ENCODE results near the gene NCBP1.

NCBP1 gene

GRCh38 chr9:97625620-97626019, 8.0 kb upstream of the NCBP1 start:
- DNase-seq: no peak

DNA sequence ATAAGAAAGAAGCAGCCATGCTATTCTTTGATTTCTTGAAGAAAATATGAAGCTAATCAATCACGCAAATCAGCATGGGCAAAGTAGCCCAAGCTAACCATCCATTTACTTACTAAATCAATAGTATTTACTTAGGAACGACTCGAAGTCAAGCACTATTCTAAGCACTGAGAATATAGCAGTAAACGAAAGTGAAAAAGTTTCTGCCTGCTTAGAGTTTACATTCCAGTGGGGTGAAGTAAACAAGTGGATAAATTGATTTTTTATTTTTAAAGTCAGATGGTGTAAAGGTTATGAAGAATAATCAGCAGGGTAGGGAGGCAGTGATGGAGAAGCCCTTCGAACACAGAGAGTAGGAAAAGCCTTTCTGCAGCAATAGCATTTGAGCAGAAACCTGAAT, 6.0 kb upstream of the NCBP1 start:
- DNase-seq: no peak

GRCh38 chr9:97628668-97629067, 5.0 kb upstream of the NCBP1 start:
- no peak for DNase-seq

DNA sequence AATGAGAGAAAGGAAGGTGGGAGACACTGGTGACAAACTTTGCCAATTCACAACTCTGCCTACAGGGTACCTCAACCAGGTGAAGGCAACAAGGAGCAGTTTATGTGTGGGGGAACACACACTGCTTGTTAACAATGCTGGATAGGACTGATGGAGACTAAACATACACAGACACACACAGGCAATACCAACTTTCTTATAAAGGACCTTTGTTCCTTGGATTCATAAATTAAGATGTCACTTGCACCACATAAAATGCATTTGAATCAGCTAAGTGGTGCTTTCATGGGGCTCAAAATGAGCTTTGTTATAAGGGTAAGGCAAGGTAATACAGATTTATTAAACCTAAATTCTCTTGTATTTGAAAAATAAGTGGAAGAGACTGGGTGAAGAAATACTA, 4.5 kb upstream of the NCBP1 start:
- no peak for DNase-seq

GRCh38 chr9:97630591-97630990, 3.0 kb upstream of the NCBP1 start:
- DNase-seq: no peak

DNA sequence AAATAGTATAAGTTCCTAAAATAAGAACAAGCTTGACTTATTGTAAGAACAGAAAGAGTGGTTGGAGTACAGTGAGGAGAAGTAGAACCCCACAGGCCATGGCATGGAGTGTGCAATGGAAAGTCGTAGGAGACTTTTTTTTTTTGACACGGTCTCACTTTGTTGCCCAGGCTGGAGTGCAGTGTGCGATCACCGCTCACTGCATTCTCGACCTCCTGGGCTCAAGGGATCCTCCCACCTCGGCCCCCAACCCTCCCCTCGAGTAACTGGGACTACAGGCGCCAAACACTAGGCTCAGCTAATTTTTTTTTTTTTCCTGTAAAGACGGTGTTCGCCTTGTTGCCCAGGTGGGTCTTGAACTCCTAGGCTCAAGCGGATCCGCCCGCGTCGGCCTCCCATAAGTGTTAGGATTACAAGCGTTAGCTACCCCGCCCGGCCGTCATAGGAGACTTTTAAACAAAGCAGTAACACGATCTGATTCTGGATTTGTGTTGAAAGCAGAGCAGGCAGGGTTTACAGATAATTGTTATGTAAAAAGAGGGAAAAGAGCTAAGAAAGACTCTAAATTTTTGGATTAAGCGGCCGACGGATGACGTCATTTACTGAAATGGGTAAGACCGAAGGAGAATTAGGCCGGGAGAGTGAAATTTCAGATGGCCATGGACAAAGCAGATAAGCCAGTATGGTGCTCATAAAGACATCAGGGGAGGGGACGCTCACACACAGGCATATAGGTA, 1.2 kb upstream of the NCBP1 start:
- no peak for DNase-seq

GRCh38 chr9:97633859-97634490, 354 bp downstream of the NCBP1 start:
- no peak for DNase-seq

- DNase-seq: no peak
Measured at GRCh38 chr9:97635026-97635425, 1.4 kb downstream of the NCBP1 start.

DNA sequence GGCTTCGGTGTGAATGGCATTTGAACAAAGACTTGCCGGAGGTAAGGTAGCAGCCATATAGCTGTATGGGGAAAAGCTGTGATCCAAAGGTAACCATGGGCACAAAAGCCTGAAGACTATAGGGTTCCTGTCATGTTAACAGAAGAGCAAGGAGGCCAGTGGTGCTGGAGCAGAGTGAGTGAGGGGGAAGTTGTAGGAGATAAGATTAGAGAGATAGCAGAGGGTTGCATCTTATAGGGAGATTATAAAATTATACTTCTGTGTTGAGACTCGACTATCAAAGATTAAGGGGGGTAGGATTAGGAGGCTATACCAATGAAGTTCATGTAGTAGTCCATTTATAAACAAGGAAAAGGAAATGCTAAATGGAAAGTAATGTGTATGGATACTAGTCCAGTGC, 3.3 kb downstream of the NCBP1 start:
- DNase-seq: no peak

DNA sequence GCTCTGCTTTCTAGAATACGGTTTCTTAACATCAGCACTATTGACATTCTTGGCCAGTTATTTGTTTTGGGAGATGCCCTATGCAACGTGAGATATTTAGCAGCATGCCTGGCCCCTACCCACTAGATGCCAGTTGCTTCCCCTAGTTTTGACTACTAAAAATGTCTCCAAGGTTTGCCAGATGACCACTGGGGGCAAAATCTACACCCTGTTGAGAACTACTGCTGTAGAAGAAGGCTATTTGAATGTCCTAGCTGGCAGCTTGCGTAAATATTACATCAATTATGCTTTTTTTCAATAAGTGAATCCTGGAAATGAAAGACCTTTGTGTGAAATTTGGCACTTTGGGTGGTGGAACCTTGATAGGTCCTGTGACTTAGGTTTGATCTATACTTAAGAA, 5.0 kb downstream of the NCBP1 start:
- DNase-seq: no peak

- no peak for DNase-seq
Measured at GRCh38 chr9:97640325-97640724, 6.7 kb downstream of the NCBP1 start.

- DNase-seq: no peak
Measured at GRCh38 chr9:97645720-97646119, 12.1 kb downstream of the NCBP1 start.

GRCh38 chr9:97647996-97648395, 14.4 kb downstream of the NCBP1 start:
- no peak for DNase-seq

GRCh38 chr9:97651646-97652045, 18.0 kb downstream of the NCBP1 start:
- no peak for DNase-seq

DNA sequence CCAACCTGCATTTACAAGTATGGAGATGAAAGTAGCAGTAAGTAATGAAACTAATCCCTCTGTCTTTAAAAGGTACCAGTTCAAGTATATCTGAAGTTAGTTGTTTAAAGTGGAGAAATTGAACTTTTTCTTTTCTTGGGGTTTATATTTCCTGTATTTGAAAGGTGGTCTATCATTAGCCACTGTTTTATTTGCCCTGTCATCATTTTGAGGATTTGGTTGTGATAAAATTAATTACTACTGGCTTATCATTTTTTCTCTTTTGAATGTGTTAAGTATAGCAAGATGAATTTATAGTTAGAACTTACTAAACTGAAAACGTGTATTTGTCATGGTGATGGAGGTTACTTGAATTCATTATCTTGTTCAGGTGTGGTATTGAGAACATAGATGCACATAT, 25.1 kb downstream of the NCBP1 start:
- no peak for DNase-seq

GRCh38 chr9:97659771-97660170, 26.1 kb downstream of the NCBP1 start:
- DNase-seq: no peak

GRCh38 chr9:97660340-97660739, 26.7 kb downstream of the NCBP1 start:
- DNase-seq: no peak

DNA sequence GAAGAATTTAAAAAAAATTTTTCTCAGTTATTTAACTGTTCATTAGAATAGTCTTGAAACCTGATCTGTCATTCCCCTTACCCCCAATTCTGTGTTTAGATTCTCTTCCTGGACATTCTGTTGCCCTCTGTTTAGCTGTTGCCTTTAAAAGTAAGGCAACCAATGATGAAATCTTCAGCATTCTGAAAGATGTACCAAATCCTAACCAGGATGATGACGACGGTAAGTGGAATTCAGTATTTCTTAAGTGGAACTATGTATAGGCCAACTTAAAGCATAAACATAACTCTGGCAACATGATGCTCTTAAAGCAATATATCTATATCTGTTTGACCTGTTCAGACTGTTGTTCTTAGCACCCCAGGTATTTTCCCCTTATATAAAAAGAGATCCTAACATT, 27.2 kb downstream of the NCBP1 start:
- no peak for DNase-seq

- no peak for DNase-seq
Measured at GRCh38 chr9:97665742-97666141, 32.1 kb downstream of the NCBP1 start.

GRCh38 chr9:97666907-97667686, 33.5 kb downstream of the NCBP1 start:
- DNase-seq: no peak

GRCh38 chr9:97668485-97668884, 34.9 kb downstream of the NCBP1 start:
- no peak for DNase-seq

DNA sequence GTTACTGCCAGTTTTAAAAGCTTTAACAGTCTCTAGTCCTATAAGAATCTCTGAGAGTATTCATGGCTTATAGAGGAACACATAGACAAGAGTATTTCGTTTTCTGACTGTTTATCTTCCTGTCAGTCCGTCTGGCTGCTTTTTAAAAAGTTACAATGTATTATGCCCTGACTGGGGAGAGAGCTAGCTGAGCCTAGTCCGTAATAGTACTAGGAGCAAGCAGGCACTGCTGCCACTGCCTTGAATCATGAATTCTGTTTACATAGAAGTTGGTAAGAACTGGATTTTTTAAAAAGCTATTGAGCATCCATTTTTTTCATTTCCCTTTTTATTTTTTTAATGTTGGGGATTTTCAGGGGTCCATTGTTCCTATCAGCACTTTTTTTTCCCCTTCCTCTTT, 37.0 kb downstream of the NCBP1 start:
- DNase-seq: no peak

DNA sequence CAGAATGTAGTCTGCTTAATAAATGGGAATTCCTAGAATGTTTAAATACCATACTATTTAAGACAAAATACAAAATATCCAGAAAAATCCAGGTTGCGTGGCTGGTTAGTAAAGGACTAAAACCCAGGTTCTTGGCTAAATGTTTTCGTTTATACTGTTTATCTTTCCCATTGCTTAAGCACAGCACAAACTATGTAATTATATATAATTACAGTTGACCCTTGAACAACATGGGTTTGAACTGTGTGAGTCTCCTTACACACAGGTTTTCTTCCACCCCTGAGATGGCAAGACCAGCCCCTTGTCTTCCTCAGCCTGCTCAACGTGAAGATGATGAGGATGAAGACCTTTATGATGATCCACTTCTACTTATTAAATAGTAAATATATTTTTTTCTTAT, 38.8 kb downstream of the NCBP1 start:
- no peak for DNase-seq

GRCh38 chr9:97673922-97674321, 40.3 kb downstream of the NCBP1 start:
- no peak for DNase-seq
